22Rv1 (cell line): ENCODE data around the gene NPSR1.

ENCODE experiments used
- H3K27ac ChIP-seq: fragments of 450-650 bp; 2 replicates; pipeline ENCODE4 v1.5.1; 2017
- ZFX ChIP-seq: fragments of 450-650 bp; IDR thresholded peaks from 2 replicates; pipeline ENCODE4 v1.6.1; 2017; ENCODE audit warnings: antibody characterized with exemption, borderline replicate concordance
- TF ChIP-seq, protein P1 (sequence below): fragments of 450-650 bp; IDR thresholded peaks from 2 replicates; pipeline ENCODE4 v1.5.1; 2017; ENCODE audit warnings: mild to moderate bottlenecking

Gene NPSR1

DNA sequence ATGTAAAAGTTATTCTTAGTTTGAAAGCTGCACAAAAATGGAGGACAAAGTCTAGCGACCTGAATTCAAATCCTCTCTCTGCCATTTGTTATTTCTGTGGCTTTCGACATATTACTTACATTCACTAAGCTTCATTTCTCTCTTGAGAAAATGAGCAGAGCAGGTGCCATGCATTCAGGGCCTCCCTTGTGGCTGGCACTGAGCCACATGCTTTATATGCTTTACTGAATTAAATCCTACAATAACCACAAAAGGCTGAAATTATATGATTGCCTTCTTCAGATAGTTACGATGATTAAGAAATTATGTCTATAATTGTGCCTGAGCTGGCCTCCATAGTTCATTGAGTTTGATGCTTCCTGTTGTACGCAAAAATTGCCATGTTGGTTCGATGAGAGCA is 98.7 kb downstream of the NPSR1 start:
- no peak overlapping the region for H3K27ac ChIP-seq
- TF ChIP-seq ZFX, result no peak
- TF ChIP-seq, protein P1, sequence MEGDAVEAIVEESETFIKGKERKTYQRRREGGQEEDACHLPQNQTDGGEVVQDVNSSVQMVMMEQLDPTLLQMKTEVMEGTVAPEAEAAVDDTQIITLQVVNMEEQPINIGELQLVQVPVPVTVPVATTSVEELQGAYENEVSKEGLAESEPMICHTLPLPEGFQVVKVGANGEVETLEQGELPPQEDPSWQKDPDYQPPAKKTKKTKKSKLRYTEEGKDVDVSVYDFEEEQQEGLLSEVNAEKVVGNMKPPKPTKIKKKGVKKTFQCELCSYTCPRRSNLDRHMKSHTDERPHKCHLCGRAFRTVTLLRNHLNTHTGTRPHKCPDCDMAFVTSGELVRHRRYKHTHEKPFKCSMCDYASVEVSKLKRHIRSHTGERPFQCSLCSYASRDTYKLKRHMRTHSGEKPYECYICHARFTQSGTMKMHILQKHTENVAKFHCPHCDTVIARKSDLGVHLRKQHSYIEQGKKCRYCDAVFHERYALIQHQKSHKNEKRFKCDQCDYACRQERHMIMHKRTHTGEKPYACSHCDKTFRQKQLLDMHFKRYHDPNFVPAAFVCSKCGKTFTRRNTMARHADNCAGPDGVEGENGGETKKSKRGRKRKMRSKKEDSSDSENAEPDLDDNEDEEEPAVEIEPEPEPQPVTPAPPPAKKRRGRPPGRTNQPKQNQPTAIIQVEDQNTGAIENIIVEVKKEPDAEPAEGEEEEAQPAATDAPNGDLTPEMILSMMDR, result no peak

DNA sequence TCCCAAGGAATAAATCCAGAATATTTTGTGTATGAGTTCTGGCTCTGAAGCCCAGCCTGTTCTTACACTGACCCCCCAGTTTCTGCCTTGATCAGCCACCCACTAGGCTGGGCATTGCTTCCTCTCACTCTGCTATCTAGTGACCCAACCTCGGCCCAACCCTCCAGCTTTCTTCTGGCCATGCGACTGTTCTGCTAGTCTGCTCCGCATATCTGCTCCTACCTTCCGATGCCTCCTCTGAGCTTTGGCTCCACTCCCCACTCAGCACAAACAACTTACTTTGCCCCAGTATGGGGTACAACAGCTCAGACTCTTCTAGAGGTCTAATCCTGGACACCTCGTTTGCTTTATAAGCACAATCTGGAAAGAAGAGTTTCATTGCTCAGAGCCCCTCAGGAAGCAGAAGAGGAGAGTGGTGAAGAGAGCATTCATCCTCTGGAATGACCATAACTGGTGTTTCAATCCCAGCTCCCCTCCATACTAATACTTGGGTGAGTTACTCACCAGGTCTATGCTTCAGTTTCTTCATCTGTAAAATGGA is 99.6 kb downstream of the NPSR1 start:
- no peak for TF ChIP-seq ZFX
- TF ChIP-seq, protein P1, result no peak
- no peak overlapping the region for H3K27ac ChIP-seq

DNA sequence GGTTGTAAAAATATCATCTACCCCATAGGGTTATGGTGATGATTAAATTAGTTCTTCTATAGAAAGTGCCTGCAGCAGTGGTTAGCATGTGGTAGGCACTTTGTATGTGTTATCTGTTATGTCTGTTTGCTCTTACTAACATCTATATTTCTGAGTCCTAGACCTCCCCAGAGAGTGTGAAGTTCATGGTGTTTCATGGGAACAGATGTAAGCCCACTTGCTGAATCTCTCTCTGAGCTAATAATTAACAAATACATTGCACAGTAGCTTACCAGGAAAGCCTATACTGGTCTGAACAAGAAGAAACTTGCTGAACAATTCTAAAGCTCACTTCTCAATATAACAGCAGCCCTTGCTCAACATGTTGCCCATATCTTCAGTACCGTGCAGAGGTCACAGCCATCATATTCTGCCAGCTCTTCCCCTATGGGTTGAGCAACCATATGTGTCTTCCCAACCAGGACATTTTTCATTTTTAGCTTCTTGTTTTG is 100.1 kb downstream of the NPSR1 start:
- no peak overlapping the region for H3K27ac ChIP-seq
- TF ChIP-seq, protein P1, result no peak
- TF ChIP-seq ZFX, result no peak

DNA sequence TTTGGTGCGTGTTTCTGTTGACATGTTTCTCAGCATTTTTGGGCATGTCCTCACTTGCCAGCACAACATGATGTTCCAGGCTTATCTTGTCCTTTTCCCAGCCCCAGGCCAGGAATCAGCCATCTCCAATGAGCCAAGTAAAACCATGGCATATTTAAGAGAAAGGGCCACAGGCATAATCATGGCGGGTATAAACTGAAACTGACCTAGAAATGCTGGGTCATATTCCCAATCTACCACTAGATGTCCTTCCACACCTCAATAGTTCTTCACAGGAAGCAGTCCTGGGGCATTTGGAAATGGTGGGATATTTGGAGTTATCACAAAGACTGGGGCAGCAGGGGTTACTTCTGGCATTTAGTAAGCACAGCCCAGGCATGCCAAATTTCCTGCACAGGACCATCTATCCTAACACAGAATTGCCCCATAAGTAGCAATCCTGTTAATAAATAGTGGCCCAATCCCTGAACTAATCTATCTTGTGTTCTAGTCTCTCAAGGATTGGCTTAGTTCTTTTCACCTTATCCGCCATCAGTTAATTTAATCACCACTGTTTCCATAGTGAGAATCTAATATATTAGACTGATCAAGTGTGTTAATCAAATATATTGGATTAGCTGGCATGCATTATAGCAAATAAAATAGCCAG is 101.6 kb downstream of the NPSR1 start:
- TF ChIP-seq ZFX, result no peak
- TF ChIP-seq, protein P1, result peak; percentile 85
- H3K27ac ChIP-seq, result no peak overlapping the region

DNA sequence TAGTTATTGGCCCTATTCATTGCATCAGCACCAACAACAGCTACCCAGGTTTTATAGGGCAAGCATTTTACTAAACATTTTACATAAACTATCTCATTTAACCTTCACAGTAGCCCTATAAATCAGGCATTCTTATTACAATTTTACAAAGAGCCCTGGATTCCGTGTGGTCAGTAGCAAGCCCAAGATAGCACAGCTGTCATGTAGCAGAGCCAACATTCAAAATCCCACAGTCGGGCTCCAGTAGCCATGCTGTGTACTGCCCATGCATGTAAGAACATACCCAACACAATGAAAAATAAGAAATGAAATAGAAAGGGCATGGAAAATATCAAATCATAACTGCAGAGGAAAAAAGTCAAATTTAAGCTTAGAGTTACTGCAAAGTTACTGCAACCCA is 102.3 kb downstream of the NPSR1 start:
- TF ChIP-seq, protein P1, result no peak
- no peak for TF ChIP-seq ZFX
- no peak overlapping the region for H3K27ac ChIP-seq

DNA sequence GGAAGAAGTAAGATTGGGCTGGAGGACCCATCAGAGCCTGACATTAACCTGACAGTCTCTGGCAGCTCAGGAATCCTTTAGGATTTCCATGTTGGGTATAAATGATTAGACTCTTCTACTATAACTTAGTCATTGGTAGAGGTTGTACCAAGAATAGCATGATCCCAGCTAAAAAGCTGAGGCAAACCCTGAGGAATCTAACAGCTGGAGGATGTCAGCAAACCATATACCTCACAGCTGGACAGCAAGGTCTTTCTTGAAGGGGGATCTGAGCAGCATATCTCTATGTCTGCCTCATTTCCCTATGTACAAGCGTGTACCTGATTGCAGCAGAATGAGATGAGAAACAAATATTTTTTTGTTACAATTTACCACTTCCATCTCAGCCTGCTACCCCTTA is 103.2 kb downstream of the NPSR1 start:
- TF ChIP-seq ZFX, result no peak
- TF ChIP-seq, protein P1, result no peak
- no peak overlapping the region for H3K27ac ChIP-seq

DNA sequence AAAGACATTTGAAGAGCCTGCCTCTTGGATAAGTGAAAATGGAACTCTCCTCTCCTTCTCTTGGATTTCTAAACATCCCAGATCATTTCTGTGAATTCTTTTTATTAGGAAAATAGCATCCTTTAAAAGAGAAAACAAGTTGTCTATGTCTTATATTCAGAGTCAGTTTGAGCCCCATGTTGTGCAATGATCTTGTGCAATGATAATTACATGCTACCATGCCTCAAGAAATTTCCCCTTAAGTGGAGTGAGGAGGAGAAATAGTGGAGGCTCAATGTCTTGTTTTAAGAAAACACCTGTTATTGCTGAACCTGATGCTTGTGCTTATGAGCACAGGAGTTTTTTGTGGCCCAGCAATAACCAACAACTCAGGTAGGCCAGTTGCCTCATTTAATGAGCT is 103.6 kb downstream of the NPSR1 start:
- H3K27ac ChIP-seq, result no peak overlapping the region
- no peak for TF ChIP-seq ZFX
- TF ChIP-seq, protein P1, result no peak
